GM21619 (cell line): ENCODE measurements around the gene FOSL2.

Experiments used
- ATAC-seq: cut with Tn5 transposase; IDR thresholded peaks from one replicate; pipeline ENCODE4 v1.9.1; 2021; ENCODE audit not compliant: unreplicated experiment

Gene FOSL2

GRCh38 chr2:28447086-28447485, 54.4 kb downstream of the FOSL2 start:
- no peak for ATAC-seq

DNA sequence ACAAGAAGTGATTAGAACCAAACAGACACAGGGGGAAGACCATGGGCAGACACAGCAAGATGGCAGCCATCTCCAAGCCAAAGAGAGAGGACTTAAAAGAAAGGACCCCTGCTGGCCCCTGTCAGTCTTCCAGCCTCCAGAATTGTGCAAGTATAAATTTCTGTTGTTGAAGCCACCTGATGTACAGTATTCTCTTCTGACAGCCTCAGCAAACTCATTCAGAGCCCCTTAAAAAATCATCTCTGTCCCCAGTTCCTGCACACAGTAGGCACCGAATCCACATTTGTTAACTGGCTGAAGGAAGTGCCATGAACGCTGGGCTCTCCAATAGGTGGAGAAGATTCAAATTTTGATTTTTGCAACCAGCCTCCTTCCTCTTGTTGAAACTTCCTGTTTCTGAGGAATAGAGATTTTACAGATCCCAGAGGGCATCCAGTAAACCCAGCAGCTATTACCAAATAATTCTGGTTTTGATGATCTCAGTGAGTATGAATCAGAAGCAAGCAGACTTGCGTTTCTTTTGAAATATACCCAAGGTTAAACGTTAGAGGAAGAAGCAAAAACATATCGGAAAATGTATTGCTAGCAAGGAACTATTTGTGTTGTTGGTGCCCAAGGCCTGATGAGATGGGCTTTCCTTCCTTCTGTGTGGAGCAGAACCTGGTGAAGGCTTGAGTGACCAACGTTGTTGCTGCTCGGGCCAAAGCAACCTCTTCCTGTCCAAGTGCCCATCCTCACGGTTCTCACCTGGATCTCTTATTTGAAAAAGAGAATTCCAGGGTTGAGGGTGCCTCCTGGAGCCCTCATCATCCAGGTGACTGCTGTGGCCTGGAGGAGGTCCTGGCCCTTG, 55.5 kb downstream of the FOSL2 start:
- ATAC-seq, result no peak

DNA sequence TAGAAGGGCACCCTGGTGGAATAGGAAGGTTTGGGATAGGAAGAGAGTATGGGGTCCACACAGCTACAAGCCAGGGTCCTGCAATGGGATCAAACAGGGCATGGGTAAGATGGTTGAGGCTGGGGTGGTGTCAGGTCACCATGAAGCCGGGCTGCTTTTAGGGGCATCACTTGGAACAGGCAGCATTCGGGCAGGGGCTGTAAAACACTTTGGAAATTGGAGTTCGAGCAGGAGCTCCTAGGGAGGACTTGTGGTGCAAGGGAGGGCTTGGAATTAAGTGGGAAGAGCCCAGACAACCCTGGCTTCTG, 56.1 kb downstream of the FOSL2 start:
- ATAC-seq, result no peak

DNA sequence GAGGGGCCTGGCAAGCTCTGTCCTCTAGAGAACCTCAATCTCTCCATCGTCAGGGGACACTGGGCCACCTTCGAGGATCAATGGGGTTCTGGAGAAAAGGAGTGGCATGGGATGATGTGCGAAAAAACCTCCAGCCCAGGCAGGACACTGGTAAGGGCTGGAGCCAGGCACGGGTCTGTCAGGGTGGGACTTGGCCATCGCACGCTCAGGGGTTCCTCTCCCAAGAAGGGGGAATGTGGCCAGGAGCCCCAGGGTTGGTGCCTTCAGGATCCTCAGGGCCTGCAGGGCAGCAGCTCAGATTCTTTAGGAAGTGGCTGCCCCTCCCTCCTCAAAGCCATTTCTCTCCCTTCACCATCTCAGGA, 56.4 kb downstream of the FOSL2 start:
- no peak for ATAC-seq

GRCh38 chr2:28449488-28450395, 57.1 kb downstream of the FOSL2 start:
- ATAC-seq, result no peak

DNA sequence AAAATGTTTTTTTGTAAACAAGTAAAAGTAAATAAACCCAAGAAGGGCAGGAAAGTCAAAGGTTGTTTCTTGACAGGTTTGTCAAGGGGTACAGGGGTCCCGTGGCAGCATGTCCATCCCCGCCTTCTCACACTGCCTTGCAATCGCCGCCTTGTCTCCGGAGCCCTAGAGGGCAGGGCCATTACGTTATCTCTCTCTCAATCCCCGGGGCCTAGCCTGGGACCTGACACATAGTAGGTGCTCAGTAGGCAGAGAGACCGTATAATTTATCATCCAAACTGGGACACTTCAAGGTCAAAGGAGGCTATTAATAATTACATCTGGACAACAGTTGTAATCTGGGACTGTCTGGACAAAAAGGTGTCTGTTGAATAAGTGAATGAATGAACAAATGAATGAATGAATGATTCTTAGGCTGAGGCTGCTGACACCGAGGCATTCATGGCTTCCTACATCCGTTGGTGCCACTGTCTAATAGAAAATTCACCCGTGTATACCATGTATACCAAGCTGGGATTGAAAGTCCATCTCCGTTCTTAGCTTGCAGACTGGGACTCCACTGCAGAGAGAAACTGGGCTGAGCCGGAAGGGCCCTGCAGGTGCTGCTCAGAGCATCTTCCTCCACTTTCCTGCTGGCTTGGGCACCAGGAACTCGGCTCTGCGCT, 58.4 kb downstream of the FOSL2 start:
- no peak for ATAC-seq

DNA sequence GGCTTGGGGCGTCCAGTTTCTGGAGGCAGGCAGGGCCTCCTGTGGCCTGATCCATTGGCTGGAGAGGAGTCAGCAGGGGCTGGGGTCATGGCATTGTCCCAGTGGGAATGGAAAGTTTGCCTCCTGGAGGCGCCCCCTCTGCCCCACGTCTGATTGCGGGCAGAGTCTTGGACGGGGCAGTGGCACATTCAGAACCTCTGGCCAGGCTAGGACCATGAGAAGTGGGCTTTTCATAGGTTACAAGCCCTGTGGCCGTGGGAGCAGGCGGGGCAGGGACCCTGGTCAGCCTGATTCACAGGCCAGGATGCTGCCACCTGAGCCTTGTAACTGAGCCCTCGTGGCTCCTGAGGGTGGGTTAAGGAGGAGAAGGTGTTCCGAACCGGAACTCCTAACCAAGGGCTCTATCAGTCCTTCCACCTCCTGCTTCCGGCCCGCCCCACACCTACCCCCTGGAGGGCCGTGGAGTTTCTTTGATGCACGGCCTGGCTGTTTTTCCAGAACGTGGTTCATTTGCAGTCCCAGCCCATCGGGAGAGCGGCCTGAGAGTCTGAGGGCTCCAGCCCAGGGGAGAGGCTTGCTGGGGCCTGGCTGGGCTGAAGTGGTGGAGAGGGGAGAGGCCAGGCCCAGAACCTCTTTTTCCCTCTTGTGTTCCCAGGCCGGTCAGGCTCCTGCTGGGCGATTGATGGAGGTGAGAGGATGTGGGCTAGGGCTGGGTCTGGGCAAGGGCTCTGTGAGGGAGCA, 59.3 kb downstream of the FOSL2 start:
- peak; percentile 23 for ATAC-seq

GRCh38 chr2:28452534-28453081, 60.0 kb downstream of the FOSL2 start:
- peak; percentile 64 for ATAC-seq

DNA sequence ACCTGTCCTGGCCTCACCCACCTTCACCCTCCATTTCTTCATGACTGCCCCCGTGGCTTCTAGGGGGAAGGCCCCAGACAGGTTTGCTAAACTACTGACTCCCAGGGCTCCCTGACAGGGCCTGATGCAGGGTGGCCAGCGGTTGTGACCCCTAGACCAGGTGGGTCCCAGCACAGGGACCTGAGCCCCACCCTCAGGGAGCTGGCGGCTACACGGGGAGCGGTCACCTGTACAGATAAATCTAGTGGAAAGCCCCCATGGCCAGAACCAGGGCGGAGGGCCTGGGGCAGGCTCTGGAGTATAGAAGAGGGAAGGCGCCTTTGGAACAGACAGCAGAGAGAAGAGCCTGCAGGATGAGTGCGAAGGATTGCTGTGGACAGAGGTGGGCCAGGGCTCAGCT, 60.7 kb downstream of the FOSL2 start:
- no peak for ATAC-seq

GRCh38 chr2:28454016-28454930, 61.6 kb downstream of the FOSL2 start:
- no peak for ATAC-seq

- no peak for ATAC-seq
These were observed 64.6 kb downstream of the FOSL2 start for GRCh38 chr2:28457237-28457636.

DNA sequence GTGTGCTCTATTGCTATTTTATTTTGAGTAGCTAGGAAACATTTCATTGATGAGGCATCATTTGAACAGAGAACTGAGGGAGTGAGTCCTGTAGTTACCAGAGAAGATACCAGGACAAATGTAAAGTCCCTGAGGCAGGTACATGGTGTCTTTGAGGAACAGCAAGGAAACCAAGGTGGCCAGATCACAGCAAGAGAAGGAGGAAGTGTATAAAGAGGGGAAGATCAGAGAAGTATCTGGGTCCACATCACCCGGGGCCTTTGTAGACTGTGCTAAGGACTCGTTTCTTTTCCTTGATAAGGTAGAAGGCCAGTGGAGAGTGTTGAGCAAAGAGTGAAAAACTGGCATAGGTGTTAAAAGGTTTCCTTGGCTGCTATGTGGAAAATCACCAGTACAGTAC, 68.4 kb downstream of the FOSL2 start:
- no peak for ATAC-seq

- no peak for ATAC-seq
These were observed 69.5 kb downstream of the FOSL2 start for GRCh38 chr2:28462122-28462521.

- ATAC-seq, result no peak
These were observed 70.7 kb downstream of the FOSL2 start for GRCh38 chr2:28463211-28463816.

GRCh38 chr2:28463893-28464292, 71.2 kb downstream of the FOSL2 start:
- no peak for ATAC-seq

GRCh38 chr2:28465148-28465885, 72.7 kb downstream of the FOSL2 start:
- no peak for ATAC-seq
